Measurements from ENCODE around the gene IVD.

GRCh38 chr15:40382580-40383456, 22.8 kb upstream of the IVD start, which contains the start of gene KNSTRN:
- no peak for TF ChIP-seq CTCF (IDR thresholded peaks at IDR 0.05 in 4 of 5, conservative IDR thresholded peaks at IDR 0.05 in 1 of 5)
- TF ChIP-seq POLR2A (IDR thresholded peaks at IDR 0.05): peak; percentile 29 to 39
